Cardiac muscle cell (in vitro differentiated cells and primary cell): Measurements from ENCODE around the gene BEAN1. TPM values are rescaled to one million over a fixed set of nuclear protein-coding genes. Genes with fewer than 3 reads are reported as not detected.
A peak's percentile ranks its signal among the peaks of the same experiment; 100 is the strongest.

Source experiments
- DNase-seq, 2 donors: peaks; one replicate each; pipeline versions ENCODE4 v3.0.0 to v3.0.0-alpha.2; 2010 to 2017; ENCODE audit warnings: low read depth in 1 of 2, low spot score in 1 of 2
- H3K27ac ChIP-seq: fragments of 200-600 bp; sonication (generic); 2 replicates; pipeline ENCODE4 v1.5.1; 2016
- H3K27me3 ChIP-seq: fragments of 200-600 bp; sonication (generic); 2 replicates; pipeline ENCODE4 v1.6.0; 2016; ENCODE audit warnings: control low read depth
- H3K36me3 ChIP-seq: fragments of 200-600 bp; sonication (generic); 2 replicates; pipeline ENCODE4 v1.5.1; 2016; ENCODE audit warnings: control low read depth
- H3K4me1 ChIP-seq: fragments of 200-600 bp; sonication (generic); 2 replicates; pipeline ENCODE4 v1.8.1; 2017; ENCODE audit warnings: low read depth, mild to moderate bottlenecking, mixed run types
- H3K4me3 ChIP-seq: fragments of 200-600 bp; sonication (generic); 2 replicates; pipeline ENCODE4 v1.5.1; 2016; ENCODE audit warnings: mild to moderate bottlenecking
- H3K9me3 ChIP-seq: fragments of 200-600 bp; sonication (generic); 2 replicates; pipeline ENCODE4 v1.5.1; 2017; ENCODE audit warnings: low read depth, mild to moderate bottlenecking, control low read depth
- CTCF ChIP-seq: IDR thresholded peaks from 2 replicates; pipeline ENCODE4 v1.5.1; 2012; ENCODE audit warnings: low read depth, mild to moderate bottlenecking, low read length
- polyA plus RNA-seq: library from polyadenylated mRNA; unstranded; fragments of >200 nt; fragmentation: Nextera tagmentation; extraction: Ambion mirVana; gene quantifications from 2 replicates; pipeline ENCODE4 v1.2.1, GENCODE V29; 2016
- total RNA-seq: library from RNA; depleted of rRNA; stranded (reverse); fragments of >200 nt; gene quantifications from 2 replicates; pipeline ENCODE4 v1.2.3, GENCODE V29; 2016

Gene BEAN1
- total and polyA plus RNA-seq, 2 experiments from 2014 or later = 1.2 to 2.9 TPM

GRCh38 chr16:66419527-66419926 lies 7.6 kb upstream of the BEAN1 start:
- no peak overlapping the region for H3K27ac ChIP-seq
- no peaks in the 10 kb centered on the region for H3K9me3 ChIP-seq
- H3K4me1 ChIP-seq = no peaks in the 10 kb centered on the region
- H3K4me3 ChIP-seq = no peak overlapping the region
- no peak for DNase-seq
- H3K27me3 ChIP-seq = peaks cover 36% of the 10 kb centered on the region
- no peaks in the 10 kb centered on the region for H3K36me3 ChIP-seq
- TF ChIP-seq CTCF = peak; percentile 8

DNA sequence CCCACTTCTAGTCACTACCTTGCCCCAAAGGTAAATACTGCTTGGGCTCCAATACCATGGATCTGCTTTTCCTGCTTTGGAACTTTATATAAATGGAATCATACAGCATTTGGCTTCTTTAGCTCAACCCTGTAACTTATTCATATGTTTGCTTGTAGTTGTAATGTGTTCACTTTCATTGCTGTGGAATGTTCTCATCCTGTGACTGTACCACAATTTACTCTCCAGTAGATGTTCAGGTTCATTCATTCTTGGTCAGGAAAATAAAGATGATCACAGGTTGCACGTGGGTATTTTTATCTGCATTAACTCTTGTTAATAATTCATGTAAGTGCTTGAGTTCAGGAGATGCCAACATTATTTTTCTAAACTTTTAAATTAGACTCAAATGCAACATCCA lies 6.7 kb upstream of the BEAN1 start:
- DNase-seq = no peak
- peaks cover 45% of the 10 kb centered on the region for H3K27me3 ChIP-seq
- no peaks in the 10 kb centered on the region for H3K4me1 ChIP-seq
- H3K9me3 ChIP-seq = no peaks in the 10 kb centered on the region
- no peak overlapping the region for H3K4me3 ChIP-seq
- no peak overlapping the region for H3K27ac ChIP-seq
- TF ChIP-seq CTCF = no peak
- no peaks in the 10 kb centered on the region for H3K36me3 ChIP-seq

GRCh38 chr16:66421891-66422290 lies 5.2 kb upstream of the BEAN1 start:
- Histone ChIP-seq H3K27me3 (peaks cover 59% of the 10 kb centered on the region), H3K36me3 (no peaks in the 10 kb centered on the region), H3K4me1 (no peaks in the 10 kb centered on the region), H3K4me3 (no peak overlapping the region), H3K9me3 (no peaks in the 10 kb centered on the region), H3K27ac (no peak overlapping the region)
- no peak for DNase-seq
- no peak for TF ChIP-seq CTCF

GRCh38 chr16:66422366-66422765 lies 4.7 kb upstream of the BEAN1 start:
- no peak for TF ChIP-seq CTCF
- Histone ChIP-seq H3K9me3 (no peaks in the 10 kb centered on the region), H3K4me1 (no peaks in the 10 kb centered on the region), H3K4me3 (no peak overlapping the region), H3K27ac (no peak overlapping the region), H3K36me3 (no peaks in the 10 kb centered on the region), H3K27me3 (peaks cover 62% of the 10 kb centered on the region)
- DNase-seq = no peak

- no peak overlapping the region for H3K27ac ChIP-seq
- no peak for DNase-seq
- H3K9me3 ChIP-seq = no peaks in the 10 kb centered on the region
- TF ChIP-seq CTCF = no peak
- peaks cover 70% of the 10 kb centered on the region for H3K27me3 ChIP-seq
- no peaks in the 10 kb centered on the region for H3K36me3 ChIP-seq
- no peaks in the 10 kb centered on the region for H3K4me1 ChIP-seq
- H3K4me3 ChIP-seq = no peak overlapping the region
Observed at GRCh38 chr16:66423177-66423576, 3.9 kb upstream of the BEAN1 start.

- DNase-seq = no peak
- Histone ChIP-seq H3K9me3 (no peaks in the 10 kb centered on the region), H3K27ac (no peak overlapping the region), H3K4me3 (no peak overlapping the region), H3K4me1 (no peaks in the 10 kb centered on the region), H3K27me3 (peaks cover 92% of the 10 kb centered on the region), H3K36me3 (no peaks in the 10 kb centered on the region)
- no peak for TF ChIP-seq CTCF
Observed at GRCh38 chr16:66425651-66426050, 1.4 kb upstream of the BEAN1 start.
